Transverse colon (tissue), 4 donors: ENCODE results near the gene ZNRF3. TPM values are rescaled to one million over a fixed set of nuclear protein-coding genes. Genes with fewer than 3 reads are reported as not detected.

Source experiments
- DNase-seq: peaks from one replicate; pipeline ENCODE4 v3.0.0-alpha.2; 2019
- H3K27ac ChIP-seq, 4 donors: fragments of 200-600 bp; sonication (generic); 2 replicates each; pipeline ENCODE4 v1.5.1; 2016 to 2018; ENCODE audit warnings: inconsistent platforms in 4 of 4
- H3K27me3 ChIP-seq: fragments of 200-600 bp; sonication (generic); 2 replicates; pipeline ENCODE4 v1.5.1; 2017; ENCODE audit warnings: inconsistent platforms
- H3K36me3 ChIP-seq, 4 donors: fragments of 200-600 bp; sonication (generic); 2 replicates each; pipeline ENCODE4 v1.5.1; 2017 to 2019; ENCODE audit warnings: inconsistent platforms in 4 of 4
- H3K4me1 ChIP-seq, 4 donors: fragments of 200-600 bp; sonication (generic); 2 replicates each; pipeline ENCODE4 v1.5.1; 2017 to 2020; ENCODE audit warnings: inconsistent platforms in 4 of 4
- H3K4me3 ChIP-seq, 4 donors: fragments of 200-600 bp; sonication (generic); 1 replicate in 1 of 4; 2 replicates in 3 of 4; pipeline versions ENCODE4 v1.5.1 to v1.6.1; 2017 to 2019; ENCODE audit warnings: inconsistent platforms in 4 of 4
- H3K9me3 ChIP-seq, 2 donors: fragments of 200-600 bp; sonication (generic); 2 replicates each; pipeline ENCODE4 v1.5.1; 2017 to 2019; ENCODE audit warnings: inconsistent platforms in 2 of 2
- CTCF ChIP-seq, 5 experiments: fragments of 200-600 bp in 3 of 5; fragments of 450-650 bp in 2 of 5; sonication (generic) in 3 of 5; IDR thresholded peaks; 1 replicate in 2 of 5; 2 replicates in 3 of 5; pipeline ENCODE4 v1.5.1; 2016 to 2017; ENCODE audit warnings: antibody characterized with exemption in 5 of 5, inconsistent platforms in 3 of 5, mild to moderate bottlenecking in 2 of 5, moderate library complexity in 1 of 5
- EP300 ChIP-seq: sonication (generic); formaldehyde crosslinking; IDR thresholded peaks from one replicate; pipeline ENCODE4 v1.6.1; 2017; ENCODE audit warnings: antibody characterized with exemption, low read depth
- POLR2A ChIP-seq: fragments of 450-650 bp; IDR thresholded peaks from one replicate; pipeline ENCODE4 v1.6.1; 2016; ENCODE audit warnings: antibody characterized with exemption, mild to moderate bottlenecking, moderate library complexity
- POLR2AphosphoS5 ChIP-seq, 3 donors: sonication (generic); formaldehyde crosslinking; IDR thresholded peaks; one replicate each; pipeline ENCODE4 v1.6.1; 2016; ENCODE audit warnings: antibody characterized with exemption in 3 of 3
- WGBS, 2 donors: methylation state at CpG; one replicate each; pipeline ENCODE4 v1.1.5; 2018; ENCODE audit warnings: low coverage in 1 of 2; 5-methylcytosine and 5-hydroxymethylcytosine counted together
- in situ Hi-C, 4 donors: fragments of 200-750 bp; cut with MboI; loops; one replicate each; pipeline versions ENCODE4 v1.15.0 to v1.15.1; 2017; ENCODE audit warnings: low sequenced_read_pairs in 3 of 4, low pct_ligation_motif_present in 1 of 4, low pct_unique_long_range_greater_than_20kb in 1 of 4
- intact Hi-C: fragments of 100-400 bp; cut with DNase I; formaldehyde crosslinking; loops from one replicate; pipeline ENCODE4 v1.15.1; 2023; ENCODE audit warnings: low total_unique reads
- total RNA-seq, 4 donors: library from RNA; depleted of rRNA; stranded (reverse); fragments of >200 nt; gene quantifications; one replicate each; pipeline ENCODE4 v1.1.0, GENCODE V29; 2016

ZNRF3 gene
- total RNA-seq, 4 donors from 2014 or later, result 4.5 to 10.7 (median 8.3) TPM

DNA sequence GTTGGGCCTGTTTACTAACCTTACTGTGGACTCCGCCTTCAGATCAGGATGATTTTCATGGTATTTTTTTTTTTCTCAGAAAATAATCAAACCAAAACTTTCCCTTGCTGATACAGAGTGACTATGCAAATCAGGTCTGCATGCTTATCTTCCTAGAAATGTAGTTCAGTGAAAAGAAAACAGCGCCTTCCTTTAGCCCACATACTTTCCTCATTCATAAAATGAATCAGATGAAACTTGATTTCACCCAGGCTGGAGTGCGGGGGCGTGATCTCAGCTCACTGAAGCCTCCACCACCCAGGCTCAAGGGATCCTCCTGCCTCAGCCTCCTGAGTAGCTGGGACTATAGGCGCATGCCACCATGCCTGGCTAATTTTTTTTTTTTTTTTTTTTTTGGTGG lies 26.0 kb downstream of the ZNRF3 start:
- TF ChIP-seq CTCF (IDR thresholded peaks at IDR 0.05), result no peak
- TF ChIP-seq EP300, result no peak
- TF ChIP-seq POLR2AphosphoS5 (IDR thresholded peaks at IDR 0.05), result no peak
- no peak for TF ChIP-seq POLR2A
- H3K4me1 ChIP-seq, result peaks cover 11 to 59% (median 36%) of the 10 kb centered on the region in 4 donors
- H3K9me3 ChIP-seq, result no peaks in the 10 kb centered on the region
- H3K27ac ChIP-seq, result no peak overlapping the region
- no peaks in the 10 kb centered on the region for H3K36me3 ChIP-seq
- DNase-seq, result no peak
- intact Hi-C loops (no loop called here), in situ Hi-C loops (no loop called here)
- H3K27me3 ChIP-seq, result no peaks in the 10 kb centered on the region
- 60 to 77% methylated on average over 3 to 5 of the region's 5 CpGs for WGBS, 2 donors
- H3K4me3 ChIP-seq, result no peak overlapping the region

DNA sequence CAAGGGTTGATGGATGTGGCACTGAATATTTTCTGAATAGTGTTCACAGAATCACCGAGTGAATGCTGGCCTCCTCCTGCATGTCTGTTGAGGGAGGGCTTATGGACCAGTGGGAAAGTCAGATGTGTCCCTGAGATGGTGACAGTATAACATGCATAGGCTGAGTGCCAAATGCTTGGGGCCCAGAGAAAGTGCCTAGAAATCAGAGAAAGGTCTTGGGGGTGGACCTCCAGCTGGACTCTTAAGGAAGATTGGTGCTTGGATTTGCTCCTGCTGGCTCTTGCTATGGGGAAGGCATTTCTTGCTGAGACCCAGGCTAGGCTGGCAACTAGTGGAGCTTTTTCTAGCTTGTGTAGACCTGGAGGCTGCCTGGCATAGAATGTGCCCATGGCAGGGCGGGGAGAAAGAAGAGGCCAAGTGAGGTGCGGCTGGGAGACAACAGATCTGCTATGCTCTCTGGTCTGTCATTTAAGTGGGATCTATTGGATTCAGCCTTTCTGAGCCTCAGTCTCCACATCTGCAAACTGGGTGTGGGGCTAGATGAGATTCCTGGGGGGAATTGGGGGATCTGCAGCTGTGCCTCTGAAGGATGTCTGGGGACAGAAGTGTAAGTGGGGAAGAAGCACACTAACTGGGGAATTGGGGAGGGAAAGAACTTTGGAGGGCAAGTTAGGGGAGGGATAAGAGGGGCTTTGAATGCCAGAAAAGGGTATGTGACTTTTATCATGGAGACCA lies 27.4 kb downstream of the ZNRF3 start:
- Histone ChIP-seq H3K27ac (peak overlapping the region; percentile 64 to 71 (median 64)), H3K9me3 (no peaks in the 10 kb centered on the region), H3K27me3 (no peaks in the 10 kb centered on the region), H3K4me3 (no peak overlapping the region), H3K36me3 (no peaks in the 10 kb centered on the region), H3K4me1 (peaks cover 4 to 45% (median 24%) of the 10 kb centered on the region in 4 donors)
- TF ChIP-seq POLR2A (no peak), EP300 (no peak), POLR2AphosphoS5 (IDR thresholded peaks at IDR 0.05) (no peak), CTCF (IDR thresholded peaks at IDR 0.05) (no peak)
- 63 to 67% methylated on average over 3 of the region's 3 CpGs for WGBS, 2 donors
- DNase-seq, result no peak
- in situ Hi-C loops (no loop called here), intact Hi-C loops (no loop called here)

GRCh38 chr22:28911304-28911690 lies 27.9 kb downstream of the ZNRF3 start:
- Histone ChIP-seq H3K4me3 (no peak overlapping the region), H3K36me3 (no peaks in the 10 kb centered on the region), H3K27me3 (no peaks in the 10 kb centered on the region), H3K4me1 (peaks cover 4 to 43% (median 22%) of the 10 kb centered on the region in 4 donors), H3K27ac (peak overlapping the region; percentile 64 to 71 (median 64)), H3K9me3 (no peaks in the 10 kb centered on the region)
- TF ChIP-seq CTCF (IDR thresholded peaks at IDR 0.05), result no peak
- no peak for TF ChIP-seq POLR2A
- no peak for TF ChIP-seq EP300
- TF ChIP-seq POLR2AphosphoS5 (IDR thresholded peaks at IDR 0.05), result no peak
- DNase-seq, result no peak
- in situ Hi-C loops, result no loop called here
- 60 to 61% methylated on average over 2 to 4 of the region's 4 CpGs for WGBS, 2 donors
- intact Hi-C loops, result no loop called here

DNA sequence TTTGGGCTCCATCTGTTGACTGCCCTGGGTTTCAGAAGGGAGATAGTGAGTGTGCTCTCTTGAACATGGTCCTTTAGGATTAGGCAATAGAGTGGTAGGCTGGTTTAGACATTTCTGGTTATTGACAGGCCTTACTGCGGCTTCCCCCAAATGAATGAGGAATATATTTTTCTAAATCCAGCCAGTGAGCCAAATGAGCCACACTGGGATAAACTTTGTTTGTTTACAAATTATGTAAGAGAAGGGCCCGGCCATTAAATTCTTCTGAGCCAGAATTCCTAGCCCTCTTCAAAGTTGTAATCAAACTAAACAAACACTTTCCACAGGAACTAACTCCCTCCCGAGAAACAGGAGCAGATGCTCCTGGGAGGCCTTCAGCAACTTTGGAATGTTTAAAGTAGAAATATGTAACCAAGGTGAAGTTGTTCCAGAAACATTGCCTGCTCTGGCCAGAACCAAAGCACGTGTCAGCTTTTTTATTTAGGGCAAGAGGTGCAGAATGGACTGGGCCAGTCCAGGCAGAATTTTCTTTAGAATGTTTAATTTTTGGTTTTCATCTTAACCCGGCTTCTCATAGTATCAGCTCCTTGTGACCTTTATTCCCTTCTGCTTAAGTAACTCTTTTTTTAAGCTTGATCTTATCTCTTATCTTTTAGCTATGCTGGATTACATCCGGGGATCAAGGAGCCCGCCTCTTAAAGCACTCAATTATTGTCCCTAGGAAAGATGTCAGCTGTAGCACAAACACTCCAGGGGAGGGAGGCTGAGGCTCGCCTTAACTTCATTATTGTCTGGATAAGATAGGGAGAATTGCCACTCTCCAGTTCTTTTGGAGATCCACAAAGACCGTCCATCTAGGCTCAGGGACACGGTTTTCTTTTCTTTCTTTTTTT lies 28.7 kb downstream of the ZNRF3 start:
- TF ChIP-seq POLR2AphosphoS5 (IDR thresholded peaks at IDR 0.05) (no peak), EP300 (no peak), POLR2A (no peak), CTCF (IDR thresholded peaks at IDR 0.05) (no peak)
- Histone ChIP-seq H3K27ac (peak overlapping the region; percentile 64 to 71 (median 64)), H3K36me3 (no peaks in the 10 kb centered on the region), H3K4me1 (peaks cover 4 to 50% (median 27%) of the 10 kb centered on the region in 4 donors), H3K4me3 (no peak overlapping the region), H3K27me3 (no peaks in the 10 kb centered on the region), H3K9me3 (no peaks in the 10 kb centered on the region)
- in situ Hi-C loops, result no loop called here
- intact Hi-C loops, result no loop called here
- DNase-seq, result no peak
- 19 to 36% methylated on average over 3 to 10 of the region's 10 CpGs for WGBS, 2 donors
